NCI-H460 (cell line): ENCODE measurements around the gene ATG14. TPM values are rescaled to one million over a fixed set of nuclear protein-coding genes. Genes with fewer than 3 reads are reported as not detected.
"Not testable (repeated sequence)": the region's sequence is repeated elsewhere in the genome, so short reads cannot be mapped to it uniquely, and the experiment has no call there.

Experiments used
- DNase-seq: peaks from one replicate; pipeline ENCODE4 v3.0.0-alpha.2; 2016; ENCODE audit warnings: low read depth; ENCODE audit errors: extremely low read depth
- polyA plus RNA-seq: library from polyadenylated mRNA; depleted of rRNA; stranded (reverse); fragments of >200 nt; gene quantifications from 2 replicates; pipeline ENCODE4 v1.2.3, GENCODE V29; 2014; cell fraction: nucleus; rRNA removed
- total RNA-seq: library from RNA; depleted of rRNA; stranded (reverse); fragments of >200 nt; shearing (Covaris generic); gene quantifications from 2 replicates; pipeline ENCODE4 v1.2.3, GENCODE V29; 2014; rRNA removed

Gene ATG14, protein sequence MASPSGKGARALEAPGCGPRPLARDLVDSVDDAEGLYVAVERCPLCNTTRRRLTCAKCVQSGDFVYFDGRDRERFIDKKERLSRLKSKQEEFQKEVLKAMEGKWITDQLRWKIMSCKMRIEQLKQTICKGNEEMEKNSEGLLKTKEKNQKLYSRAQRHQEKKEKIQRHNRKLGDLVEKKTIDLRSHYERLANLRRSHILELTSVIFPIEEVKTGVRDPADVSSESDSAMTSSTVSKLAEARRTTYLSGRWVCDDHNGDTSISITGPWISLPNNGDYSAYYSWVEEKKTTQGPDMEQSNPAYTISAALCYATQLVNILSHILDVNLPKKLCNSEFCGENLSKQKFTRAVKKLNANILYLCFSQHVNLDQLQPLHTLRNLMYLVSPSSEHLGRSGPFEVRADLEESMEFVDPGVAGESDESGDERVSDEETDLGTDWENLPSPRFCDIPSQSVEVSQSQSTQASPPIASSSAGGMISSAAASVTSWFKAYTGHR
- 11.3 and 13.1 TPM in 2 replicates for total RNA-seq
- polyA plus RNA-seq = 10.3 and 16.8 TPM in 2 replicates

DNA sequence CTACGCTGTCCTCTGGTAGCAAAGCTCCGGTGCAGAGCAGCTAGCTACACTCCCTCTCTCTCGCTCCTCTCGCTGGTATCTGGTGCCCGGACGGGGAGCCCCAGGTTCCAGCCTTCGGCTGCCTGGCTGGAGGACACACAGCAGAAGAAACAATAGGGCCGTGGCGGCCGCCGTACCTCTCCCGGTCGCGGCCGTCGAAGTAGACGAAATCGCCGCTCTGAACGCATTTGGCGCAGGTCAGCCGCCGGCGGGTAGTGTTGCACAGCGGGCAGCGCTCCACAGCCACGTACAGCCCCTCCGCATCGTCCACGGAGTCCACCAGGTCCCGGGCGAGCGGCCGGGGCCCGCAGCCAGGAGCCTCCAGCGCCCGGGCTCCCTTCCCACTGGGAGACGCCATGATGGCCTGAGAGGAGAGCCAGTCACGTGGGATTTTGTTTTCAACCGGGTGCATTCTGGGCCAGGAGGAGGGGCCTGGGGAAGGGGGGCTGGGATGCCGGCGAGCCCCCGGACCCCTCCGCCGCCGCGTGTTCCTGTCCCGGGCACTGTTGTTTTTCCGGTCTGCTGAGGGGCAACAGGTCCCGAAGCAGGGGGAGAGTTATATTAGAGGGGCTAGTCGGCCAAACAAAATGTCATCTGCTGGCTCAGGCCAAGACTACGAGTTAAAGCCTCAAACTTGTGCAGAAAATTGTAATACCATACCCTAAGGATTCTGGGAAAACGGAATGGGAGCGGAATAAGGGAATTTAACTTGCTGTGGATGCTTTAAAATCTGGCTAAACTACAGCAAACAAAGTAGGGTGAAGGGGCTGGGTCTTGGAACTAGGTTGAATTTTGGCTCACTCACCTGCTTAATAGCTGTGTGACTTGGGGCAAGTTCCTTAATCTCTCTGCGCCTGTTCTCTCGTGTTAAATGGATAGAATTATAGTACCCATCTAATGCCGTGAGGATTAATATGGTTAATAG, at the start of gene ATG14:
ATG14 (minus strand) TSS at position 405 of the 964 bp plus-strand sequence; CDS start at position 397, 8 bp downstream.
- DNase-seq = peak; percentile 82

DNA sequence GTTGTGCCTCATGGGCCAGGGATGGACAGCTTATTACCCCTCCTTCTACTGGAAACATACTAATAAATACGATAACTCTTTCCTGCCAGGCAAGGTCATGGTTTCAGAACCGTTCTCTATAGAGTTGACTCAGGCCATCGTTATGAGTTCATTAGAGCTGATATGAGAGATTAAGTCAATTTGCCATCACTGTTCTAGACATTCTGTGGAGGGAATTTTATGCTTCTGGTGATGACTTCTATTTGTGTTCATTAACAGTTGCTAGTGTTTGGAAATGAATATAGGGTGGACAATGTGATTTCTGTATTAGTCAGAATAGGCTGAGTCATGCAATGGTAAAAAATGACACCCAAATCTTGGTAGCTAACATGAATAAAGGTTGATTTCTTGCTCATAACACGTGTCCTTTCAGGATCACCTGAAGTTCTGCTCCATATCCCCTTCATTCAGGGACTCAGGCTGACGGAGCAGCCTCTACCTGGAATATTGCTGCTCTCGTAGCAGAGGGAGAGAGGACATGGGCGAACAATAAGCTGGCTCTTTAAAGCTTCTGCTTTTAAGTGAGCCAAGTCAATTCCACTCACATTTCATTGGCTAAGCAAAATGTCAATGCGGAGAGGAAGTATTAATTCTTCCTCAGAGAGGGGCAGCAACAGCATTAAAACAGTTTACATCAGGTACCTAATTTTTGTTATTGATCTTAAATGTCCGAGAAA, 47.3 kb upstream of the ATG14 start:
- no peak for DNase-seq

DNA sequence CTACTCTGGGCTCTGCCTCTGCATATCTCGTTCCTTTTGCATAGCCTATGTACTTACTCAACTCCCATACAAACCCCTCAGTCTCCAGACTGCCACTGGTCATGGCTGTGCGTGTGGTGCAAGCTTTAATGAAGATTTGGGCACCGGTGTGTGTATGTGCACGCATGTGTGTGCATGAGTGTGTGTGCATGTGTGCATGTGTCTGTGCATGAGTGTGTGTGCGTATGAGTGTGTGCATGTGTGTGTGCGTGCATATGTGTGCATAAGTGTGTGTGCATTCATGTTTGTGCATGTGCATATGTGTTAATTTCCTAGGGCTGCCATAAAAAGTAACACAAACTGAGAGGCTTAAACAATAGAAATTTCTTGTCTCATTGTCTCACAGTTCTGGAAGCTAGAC, 45.9 kb upstream of the ATG14 start:
- no peak for DNase-seq

DNA sequence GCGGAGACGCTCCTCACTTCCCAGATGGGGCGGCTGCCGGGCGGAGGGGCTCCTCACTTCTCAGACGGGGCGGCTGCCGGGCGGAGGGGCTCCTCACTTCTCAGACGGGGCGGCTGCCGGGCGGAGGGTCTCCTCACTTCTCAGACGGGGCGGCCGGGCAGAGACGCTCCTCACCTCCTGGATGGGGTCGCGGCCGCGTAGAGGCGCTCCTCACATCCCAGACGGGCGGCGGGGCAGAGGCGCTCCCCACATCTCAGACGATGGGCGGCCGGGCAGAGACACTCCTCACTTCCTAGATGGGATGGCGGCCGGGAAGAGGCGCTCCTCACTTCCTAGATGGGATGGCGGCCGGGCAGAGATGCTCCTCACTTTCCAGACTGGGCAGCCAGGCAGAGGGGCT, 44.8 kb upstream of the ATG14 start:
- not testable (repeated sequence) for DNase-seq

DNA sequence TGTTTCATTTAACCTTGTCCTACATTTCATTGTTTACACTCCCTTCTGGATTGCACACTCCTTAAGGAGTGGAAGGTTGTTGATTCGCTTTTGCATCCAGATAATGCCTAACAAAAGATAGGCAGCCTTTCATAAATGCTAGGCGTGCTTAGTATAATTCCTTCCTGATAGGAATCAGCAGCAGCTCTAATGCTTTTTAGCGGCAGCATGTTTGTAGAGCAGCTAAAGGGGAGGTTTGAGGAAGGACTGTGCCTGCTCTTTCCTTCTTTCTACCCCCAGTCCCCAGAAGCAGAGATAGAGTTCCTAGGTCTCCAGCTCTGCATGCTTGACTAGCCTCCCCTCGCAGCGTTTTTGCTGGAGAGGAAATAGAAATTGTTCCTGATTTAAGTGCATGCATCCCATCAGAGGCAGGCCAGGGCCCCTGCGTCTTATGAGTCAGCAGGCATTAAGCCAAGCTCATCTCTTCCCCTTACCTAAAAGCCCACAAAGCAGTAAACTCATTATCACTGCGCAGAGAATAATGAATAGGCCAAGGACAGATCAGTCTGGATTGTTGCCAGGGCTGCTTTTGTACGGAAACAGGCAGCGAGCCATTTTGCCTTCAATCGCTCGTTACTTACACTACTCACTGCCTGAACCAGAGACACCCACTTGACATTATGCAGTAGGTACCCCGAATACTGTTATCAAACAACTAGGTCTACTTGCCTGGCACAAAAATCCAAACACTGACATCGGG, 42.8 kb upstream of the ATG14 start:
- no peak for DNase-seq

DNA sequence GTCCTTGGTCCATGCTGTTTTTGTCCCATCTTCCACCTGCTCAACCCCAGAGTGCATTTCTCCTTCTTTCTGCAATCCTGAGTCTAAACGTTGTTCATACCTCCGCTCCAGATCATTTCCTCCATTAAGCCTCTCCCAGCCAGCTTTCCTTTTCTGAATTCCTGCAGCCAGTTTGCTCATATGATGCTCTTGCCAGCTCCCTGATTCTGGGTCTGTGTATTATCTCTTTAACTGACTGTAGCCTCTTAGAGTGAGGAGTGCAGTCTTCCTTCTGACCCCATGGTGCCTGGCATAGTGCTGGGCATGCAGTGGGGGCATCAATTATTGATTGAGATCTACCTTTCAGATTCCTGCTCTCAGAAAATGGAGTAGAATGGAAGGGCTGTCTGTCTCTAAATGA, 40.3 kb upstream of the ATG14 start:
- no peak for DNase-seq

DNA sequence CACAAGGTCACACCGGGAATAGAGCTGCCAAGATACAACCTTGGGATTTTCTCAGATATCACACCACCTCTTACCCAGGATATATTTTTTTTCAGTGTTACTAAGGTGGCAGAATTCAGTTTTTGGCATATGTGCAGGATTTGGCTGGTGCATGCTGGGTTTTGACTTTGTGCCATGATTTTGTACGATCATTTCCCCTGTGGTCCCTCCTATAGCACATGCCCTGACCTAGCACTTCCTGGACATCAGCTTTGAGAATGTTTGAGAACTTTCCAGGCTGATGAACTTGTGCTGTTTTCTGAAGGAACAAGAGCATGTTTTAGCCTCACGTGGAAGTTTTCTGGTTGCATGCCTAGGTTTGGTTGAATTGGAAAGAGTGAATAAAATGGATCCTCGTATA, 39.8 kb upstream of the ATG14 start:
- no peak for DNase-seq

DNA sequence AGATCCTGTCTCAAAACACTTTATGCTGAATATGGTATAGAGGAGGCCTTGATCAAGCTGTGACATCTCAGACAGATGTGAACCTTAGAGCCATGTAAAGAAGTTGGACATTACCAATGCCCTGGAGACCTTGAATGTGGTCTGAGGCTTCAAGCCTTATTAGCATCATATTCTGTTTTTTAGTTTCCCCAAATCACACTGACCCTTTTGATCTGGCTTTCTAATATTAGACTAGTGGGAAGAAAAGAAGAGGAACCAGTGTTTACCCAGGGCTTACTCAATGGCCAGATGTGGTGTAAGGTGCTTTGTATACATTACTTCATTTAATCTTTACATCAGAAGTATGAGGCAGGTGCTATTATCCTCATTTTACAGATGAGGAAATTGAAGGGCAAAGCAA, 39.4 kb upstream of the ATG14 start:
- no peak for DNase-seq

DNA sequence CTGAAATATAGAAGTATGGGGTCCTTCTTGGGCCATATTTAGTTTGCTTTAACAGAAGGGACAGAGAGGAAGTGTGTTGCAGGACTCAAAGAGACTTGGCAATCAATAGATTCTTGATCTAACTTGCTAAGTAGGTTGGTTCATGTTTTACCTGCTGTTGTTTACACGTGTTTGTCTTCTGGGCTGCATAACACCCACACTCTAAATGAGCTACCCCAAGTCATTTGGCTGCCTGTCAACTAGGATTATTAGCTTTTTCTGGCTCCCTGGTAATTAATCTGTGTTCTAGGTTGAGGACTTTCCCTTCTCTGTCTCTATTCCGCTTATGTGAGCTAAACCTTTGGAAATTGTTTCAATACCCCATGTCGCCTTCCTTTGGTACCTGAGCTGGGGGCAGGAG, 38.9 kb upstream of the ATG14 start:
- no peak for DNase-seq

DNA sequence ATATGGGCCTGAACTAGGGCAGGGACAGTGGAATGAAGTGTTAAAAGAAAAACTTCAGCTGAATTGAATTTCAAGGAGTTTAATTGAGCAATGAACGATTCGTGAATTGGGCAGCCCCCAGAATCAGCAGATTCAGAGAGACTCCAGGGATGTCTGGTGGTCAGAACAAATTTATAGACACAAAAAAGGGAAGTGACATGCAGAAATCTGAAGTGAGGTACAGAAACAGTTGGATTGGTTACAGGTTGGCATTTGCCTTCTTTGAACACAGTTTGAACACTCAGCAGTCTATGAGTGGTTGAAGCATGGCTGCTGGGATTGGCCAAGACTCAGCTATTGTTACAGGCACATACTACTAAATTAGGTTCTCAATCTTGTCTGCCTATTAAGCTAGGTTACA, 38.5 kb upstream of the ATG14 start:
- no peak for DNase-seq

DNA sequence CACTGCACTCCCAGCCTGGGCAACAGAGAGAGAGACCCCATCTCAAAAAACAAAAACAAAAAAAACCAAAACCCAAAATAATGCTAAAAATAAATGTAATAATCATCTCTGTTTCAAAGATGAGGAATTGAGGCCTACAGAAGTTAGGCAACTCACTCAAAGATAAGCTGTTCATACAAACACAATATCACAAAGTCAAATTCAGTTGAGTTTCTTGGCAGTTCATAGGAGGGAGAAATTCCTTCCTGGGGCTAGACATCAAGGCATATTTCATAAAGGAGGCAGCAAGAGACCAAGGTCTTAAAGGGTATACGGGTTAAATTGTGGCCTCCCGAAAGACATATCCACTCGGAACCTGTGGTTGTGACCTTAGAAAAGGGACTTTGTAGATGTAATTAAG, 37.5 kb upstream of the ATG14 start:
- no peak for DNase-seq

DNA sequence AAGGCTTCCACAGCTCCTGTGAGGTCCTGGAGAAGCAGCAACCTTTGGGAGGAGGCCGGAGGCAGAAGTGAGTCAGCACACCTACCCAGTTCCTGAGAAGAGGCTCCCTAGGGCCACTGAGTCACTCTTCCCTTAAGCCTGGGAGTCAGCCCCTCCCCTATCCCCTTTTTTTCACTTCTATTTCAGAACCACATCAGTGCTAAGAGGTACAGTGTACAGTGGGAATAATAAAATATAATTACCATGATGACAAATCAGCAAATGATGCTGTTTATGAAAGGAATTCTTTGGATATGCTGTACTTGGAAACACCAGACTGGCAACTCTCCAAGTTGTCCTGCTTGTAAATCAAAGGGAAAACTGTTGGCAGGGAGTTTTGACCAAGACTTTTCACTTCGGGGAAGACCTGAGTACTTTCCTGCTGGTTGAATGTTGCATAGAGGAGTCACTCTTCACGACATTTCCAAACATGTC, 36.5 kb upstream of the ATG14 start:
- peak; percentile 58 for DNase-seq

DNA sequence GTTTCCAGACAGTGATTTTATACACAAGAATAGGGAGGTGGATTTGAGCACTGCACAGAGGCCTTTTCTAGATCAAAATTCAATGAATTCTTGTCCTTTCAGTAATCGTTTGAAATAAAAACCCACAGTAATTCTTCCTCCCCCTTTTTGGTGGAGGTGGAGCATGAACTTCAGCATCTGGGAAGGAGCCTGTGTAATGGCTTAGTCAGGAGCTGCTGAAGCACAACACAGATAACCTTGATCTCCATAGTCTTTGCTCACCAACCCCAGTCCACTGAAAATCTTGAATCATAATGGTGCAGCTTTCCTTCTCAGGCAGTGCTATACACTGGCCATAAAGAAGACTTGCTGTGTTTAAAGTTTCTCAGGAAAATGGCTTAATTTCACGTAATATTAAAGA, 35.2 kb upstream of the ATG14 start:
- no peak for DNase-seq

DNA sequence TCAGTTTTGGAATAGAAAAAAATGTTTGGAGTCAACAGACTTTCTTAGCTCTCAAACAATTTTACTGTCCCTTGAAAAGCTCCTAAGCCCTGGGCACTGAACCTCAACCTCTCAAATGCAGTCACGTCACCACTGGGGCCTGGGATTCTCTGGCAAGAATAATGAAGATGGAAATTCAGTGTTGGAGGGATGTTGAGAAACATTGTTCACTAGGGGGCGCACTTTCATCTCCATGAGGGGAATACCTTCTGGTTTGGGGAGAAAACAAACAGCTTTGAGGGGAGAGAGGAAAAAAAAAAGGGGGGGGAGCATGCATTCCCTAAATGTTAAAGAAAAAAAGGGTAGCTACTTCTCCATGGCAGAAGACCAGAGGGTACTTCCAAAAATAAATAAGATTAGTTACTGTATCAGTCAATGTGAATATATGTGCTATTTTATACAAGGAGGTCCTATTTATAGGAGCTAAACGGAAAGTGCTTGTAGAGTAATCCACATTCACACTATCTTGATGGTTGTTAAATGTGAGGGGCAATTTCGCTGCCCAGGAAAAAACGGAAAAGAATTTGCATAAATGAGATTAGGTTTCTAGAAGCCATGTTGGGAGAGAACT, 34.6 kb upstream of the ATG14 start:
- DNase-seq = peak; percentile 73

DNA sequence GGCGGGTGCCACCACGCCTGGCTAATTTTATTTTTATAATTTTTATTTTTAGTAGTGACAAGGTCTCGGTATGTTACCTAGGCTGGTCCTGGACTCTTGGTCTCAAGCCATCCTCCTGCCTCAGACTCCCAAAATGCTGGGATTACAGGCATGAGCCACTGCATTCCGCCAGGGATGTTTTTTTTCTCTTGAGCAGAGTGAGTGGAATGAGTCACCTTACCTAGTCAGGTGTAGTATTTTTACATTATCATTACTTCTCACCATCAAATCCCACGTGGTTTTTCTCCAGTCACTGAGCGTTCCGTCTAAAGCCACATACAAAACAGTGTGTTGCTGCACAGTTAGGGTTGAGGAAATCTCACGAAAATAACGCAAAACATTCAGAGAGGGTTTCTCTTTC, 29.7 kb upstream of the ATG14 start:
- no peak for DNase-seq

DNA sequence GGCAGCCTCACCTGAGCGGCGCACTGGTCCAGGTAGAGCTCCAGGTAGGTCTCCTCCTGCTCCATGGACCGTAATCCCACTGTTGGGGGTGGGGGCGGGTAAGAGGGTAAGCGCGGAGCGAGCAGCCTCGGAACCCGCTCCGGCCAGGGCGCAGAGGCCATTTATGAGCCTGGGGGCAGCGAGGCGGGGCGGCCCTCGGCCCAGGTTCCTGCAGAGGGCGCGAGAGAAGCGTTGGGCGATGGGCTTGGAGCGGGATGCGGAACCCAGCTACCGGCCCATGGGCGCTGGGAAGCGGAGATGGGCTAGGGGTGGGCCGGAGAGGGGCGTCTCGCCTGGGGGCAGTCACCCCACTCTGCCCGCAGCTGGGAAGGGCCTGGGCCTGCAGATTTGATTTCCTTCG, 28.8 kb upstream of the ATG14 start, which contains the start of gene TBPL2:
TBPL2 (minus strand) TSS at position 232 of the 400 bp plus-strand sequence; CDS start at position 65, 167 bp downstream.
- DNase-seq = no peak

DNA sequence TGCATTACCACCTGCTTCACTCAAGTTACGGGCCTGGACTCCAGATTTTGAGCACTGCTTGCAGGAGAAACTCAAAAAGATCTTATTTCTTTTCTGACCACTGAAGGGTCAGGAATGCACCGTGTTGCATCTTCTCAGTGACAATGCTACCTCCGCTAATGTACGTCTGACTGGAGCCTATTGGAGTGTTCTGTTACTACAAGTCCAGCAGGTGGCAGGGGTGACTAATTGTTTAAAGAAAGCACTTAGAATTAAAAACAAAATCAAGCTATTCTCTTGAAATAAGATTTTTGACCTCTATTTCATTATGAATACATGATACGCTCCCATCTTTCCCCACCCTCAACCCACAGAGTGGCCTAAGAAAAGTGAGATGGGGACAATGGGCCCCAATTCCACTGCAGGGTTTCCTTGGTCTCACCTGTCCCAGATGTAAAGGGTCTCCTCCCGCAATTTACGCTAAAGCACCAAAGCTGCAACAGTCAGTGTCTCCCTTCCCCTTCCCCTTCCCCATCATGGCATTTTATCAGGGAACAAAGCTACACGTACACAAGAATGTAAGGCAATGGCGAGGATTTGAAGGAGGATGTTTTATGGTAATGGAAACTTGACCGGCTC, 26.5 kb upstream of the ATG14 start:
- peak; percentile 47 for DNase-seq

DNA sequence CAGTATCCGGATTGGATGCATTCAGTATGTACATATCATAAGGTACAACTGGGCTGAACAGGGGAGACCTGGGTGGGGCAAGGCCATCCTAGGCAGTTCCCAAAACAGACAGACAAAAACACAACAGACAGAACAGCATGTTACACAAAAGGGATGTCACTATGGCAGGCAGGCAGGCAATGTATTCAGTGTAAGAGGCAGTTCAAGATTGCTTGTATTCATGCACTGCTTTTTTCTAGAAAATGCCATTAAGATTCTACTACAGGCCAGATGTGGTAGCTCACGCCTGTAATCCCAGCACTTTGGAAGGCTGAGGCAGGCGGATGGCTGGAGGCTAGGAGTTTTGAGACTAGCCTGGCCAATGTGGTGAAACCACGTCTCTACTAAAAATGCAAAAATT, 25.3 kb upstream of the ATG14 start:
- no peak for DNase-seq

DNA sequence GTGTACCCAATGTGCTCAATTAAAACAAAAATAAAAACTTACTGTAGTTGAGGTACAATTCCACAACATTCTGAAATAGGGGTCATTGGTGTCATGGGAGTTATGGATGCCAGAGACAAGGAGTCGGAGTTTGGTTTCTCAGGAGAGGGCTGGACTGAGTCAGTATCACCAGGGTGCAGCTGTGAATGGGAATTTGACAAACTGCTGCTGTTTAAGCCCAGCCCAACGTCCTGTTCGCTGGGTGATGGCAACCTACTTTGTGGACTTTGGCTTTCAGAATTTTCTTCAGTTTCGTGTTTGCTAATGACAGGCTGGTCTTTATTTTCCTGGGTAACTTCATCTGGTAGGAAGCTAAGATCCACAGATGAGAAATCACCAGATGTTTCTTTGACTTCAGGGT, 24.9 kb upstream of the ATG14 start:
- no peak for DNase-seq
